Ishikawa (cell line): ENCODE results near the gene UBE2J1.

Experiments
- CREB1 ChIP-seq: IDR thresholded peaks from 2 replicates; pipeline ENCODE4 v1.6.1; 2012; ENCODE audit warnings: low read depth
- NFIC ChIP-seq: IDR thresholded peaks from 2 replicates; pipeline ENCODE4 v1.6.1; 2012
- RAD21 ChIP-seq: IDR thresholded peaks from 2 replicates; pipeline ENCODE4 v1.6.1; 2012; ENCODE audit warnings: low read depth
- TAF1 ChIP-seq: IDR thresholded peaks from 2 replicates; pipeline ENCODE4 v1.6.1; 2012; ENCODE audit warnings: low read depth, mild to moderate bottlenecking
- YY1 ChIP-seq: IDR thresholded peaks from 2 replicates; pipeline ENCODE4 v1.6.1; 2012; ENCODE audit warnings: low read depth
- ZBTB7A ChIP-seq: IDR thresholded peaks from 2 replicates; pipeline ENCODE4 v1.6.1; 2012; ENCODE audit warnings: low read depth
- TF ChIP-seq, protein P1 (sequence below): IDR thresholded peaks from 2 replicates; pipeline ENCODE4 v1.6.1; 2012

DNA sequence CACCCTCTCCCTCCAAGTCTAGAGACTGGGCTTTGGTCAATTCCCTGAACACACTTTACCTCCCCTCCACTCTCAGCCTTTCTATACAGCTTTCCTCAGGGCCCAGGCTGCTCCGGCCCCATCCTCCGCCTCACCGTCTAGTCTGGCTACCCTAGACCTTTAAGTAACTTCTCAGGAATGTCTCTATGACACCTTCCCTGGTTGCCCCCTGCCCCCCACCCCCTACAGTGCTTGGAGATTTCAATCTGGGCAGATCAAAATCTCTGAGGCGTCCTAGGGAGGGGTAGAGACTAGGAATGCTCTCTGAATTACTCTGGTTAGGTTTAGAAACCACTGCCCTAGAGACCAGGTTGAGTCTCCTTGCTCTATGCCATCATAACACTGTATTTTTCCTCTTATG is 6.1 kb downstream of the UBE2J1 start:
- TF ChIP-seq TAF1 (no peak), RAD21 (no peak), YY1 (no peak), NFIC (no peak), CREB1 (no peak), ZBTB7A (no peak)
- TF ChIP-seq, protein P1, sequence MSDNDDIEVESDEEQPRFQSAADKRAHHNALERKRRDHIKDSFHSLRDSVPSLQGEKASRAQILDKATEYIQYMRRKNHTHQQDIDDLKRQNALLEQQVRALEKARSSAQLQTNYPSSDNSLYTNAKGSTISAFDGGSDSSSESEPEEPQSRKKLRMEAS = no peak
